NCI-H1417 treated with DMSO at 0.1 percent for 48 hours (cell line): Measurements from ENCODE around the gene NDUFA11.
"Not testable (repeated sequence)": the region's sequence is repeated elsewhere in the genome, so short reads cannot be mapped to it uniquely, and the experiment has no call there.

Experiments used
- DNase-seq: peaks from one replicate; lab custom pipeline; 2025; lab: John Stamatoyannopoulos, UW

Gene NDUFA11

GRCh38 chr19:5857203-5858081 lies 46.1 kb downstream of the NDUFA11 start:
- DNase-seq, result no peak

- DNase-seq, result not testable (repeated sequence)
Measured at GRCh38 chr19:5855151-5855550, 48.4 kb downstream of the NDUFA11 start.

- DNase-seq, result not testable (repeated sequence)
Measured at GRCh38 chr19:5854121-5854520, 49.5 kb downstream of the NDUFA11 start.

DNA sequence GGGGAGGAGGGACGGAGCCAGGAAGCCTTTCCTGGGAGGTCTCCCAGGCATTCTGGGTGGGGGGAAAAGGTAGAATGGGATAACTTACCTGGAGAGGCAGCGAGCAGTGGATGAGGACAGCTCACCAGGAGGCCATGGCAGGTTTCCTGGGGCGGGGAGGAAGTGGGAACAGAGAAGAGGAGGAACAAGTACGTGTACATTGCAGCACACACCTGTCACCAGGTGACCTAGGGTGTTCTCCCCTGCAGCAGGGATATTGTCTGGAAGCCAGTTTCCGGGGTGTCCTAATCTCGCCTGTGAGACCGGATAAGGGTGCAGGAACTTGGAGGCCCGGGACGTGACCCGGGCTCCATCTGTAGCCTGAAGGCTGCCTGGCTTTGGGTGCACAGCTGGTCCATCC lies 52.3 kb downstream of the NDUFA11 start, which contains the start of gene FUT3:
Gene FUT3, minus strand, starts transcription at position 148 of the 400 bp plus-strand sequence.
- DNase-seq, result no peak

GRCh38 chr19:5850743-5851293 lies 52.8 kb downstream of the NDUFA11 start:
- no peak for DNase-seq

DNA sequence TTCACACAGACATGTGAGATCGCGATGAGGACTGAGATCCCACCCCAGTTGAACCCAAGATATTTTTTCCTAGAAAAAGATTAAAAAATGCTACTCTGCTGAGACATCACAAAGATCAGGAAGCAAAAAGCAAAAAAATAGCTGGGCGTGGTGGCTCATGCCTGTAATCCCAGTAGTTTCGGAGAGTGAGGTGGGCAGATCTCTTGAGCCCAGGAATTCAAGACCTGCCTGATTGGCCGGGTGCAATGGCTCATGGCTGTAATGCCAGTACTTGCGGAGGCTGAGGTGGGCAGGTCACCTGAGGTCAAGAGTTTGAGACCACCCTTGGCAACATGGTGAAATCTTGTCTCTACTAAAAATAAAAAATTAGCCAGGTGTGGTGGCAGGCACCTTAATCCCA lies 53.4 kb downstream of the NDUFA11 start:
- DNase-seq, result no peak

GRCh38 chr19:5848621-5849020 lies 55.0 kb downstream of the NDUFA11 start:
- DNase-seq, result not testable (repeated sequence)

DNA sequence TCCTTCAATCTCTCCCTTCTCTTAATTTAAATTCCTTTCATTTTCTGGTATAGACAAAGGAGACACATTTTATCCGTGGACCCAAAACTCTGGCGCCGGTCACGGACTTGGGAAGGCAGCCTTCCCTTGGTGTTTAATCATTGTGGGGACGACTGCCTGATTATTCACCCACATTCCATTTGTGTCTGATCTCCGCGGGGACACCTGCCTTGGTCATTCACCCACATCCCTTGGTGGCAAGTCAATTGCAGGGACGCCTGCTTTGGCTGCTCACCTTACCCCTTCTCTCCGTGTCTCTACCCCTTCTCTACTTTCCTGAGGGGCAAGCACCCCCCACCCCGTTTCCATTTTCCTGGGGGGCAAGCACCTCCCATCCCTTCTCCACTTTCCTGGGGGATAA lies 55.7 kb downstream of the NDUFA11 start:
- not testable (repeated sequence) for DNase-seq
